CD4-positive, alpha-beta T cell (primary cell): ENCODE measurements around the gene PRKCB. TPM values are rescaled to one million over a fixed set of nuclear protein-coding genes. Genes with fewer than 3 reads are reported as not detected.
A peak's percentile ranks its signal among the peaks of the same experiment; 100 is the strongest.

ENCODE experiments used
- ATAC-seq: fragments of 200-7000 bp; cut with Tn5 transposase; one replicate; pipeline ENCODE4 v1.10.0; 2022; ENCODE audit warnings: mild to moderate bottlenecking; ENCODE audit not compliant: poor library complexity
- CTCF ChIA-PET: fragments of 350-600 bp; sonication (Branson Sonifier 250); formaldehyde crosslinking; loops from one replicate; lab custom pipeline; 2021; ENCODE audit warnings: antibody characterized with exemption, inconsistent platforms; lab: Charles Lee
- POLR2A ChIA-PET: fragments of 350-600 bp; sonication (Branson Sonifier 250); formaldehyde crosslinking; loops from one replicate; lab custom pipeline; 2021; ENCODE audit warnings: antibody characterized with exemption, inconsistent platforms; lab: Charles Lee
- DNase-seq, 14 experiments: peaks; one replicate each; pipeline ENCODE4 v3.0.0-alpha.2; 2013 to 2020; ENCODE audit warnings: mixed read lengths in 2 of 14
- H3K27ac ChIP-seq, 2 donors: one replicate each; pipeline versions ENCODE4 v1.5.1 to v1.7.0; 2013; ENCODE audit warnings: low read length in 2 of 2, low read depth in 1 of 2, mild to moderate bottlenecking in 1 of 2
- H3K27me3 ChIP-seq, 2 experiments: 1 replicate in 1 of 2; 2 replicates in 1 of 2; pipeline versions ENCODE4 v1.6.1 to v1.7.0; 2013; ENCODE audit warnings: low read length in 2 of 2, control low read depth in 1 of 2, mild to moderate bottlenecking in 1 of 2, moderate library complexity in 1 of 2; ENCODE audit not compliant: insufficient read depth in 2 of 2, control insufficient read depth in 1 of 2
- H3K36me3 ChIP-seq: one replicate; pipeline ENCODE4 v1.6.1; 2013; ENCODE audit warnings: low read length, control low read depth; ENCODE audit not compliant: insufficient read depth
- H3K4me1 ChIP-seq: one replicate; pipeline ENCODE4 v1.6.1; 2013; ENCODE audit warnings: low read length, control low read depth; ENCODE audit not compliant: insufficient read depth
- H3K4me3 ChIP-seq: one replicate; pipeline ENCODE4 v1.5.1; 2013; ENCODE audit warnings: mild to moderate bottlenecking, low read length, moderate library complexity
- H3K9me3 ChIP-seq, 2 experiments: 1 replicate in 1 of 2; 2 replicates in 1 of 2; pipeline versions ENCODE4 v1.6.1 to v1.7.0; 2013; ENCODE audit warnings: low read length in 2 of 2, mild to moderate bottlenecking in 2 of 2, control low read depth in 1 of 2, moderate library complexity in 1 of 2; ENCODE audit not compliant: control insufficient read depth in 1 of 2, insufficient read depth in 1 of 2
- H3K27ac Mint-ChIP-seq: one replicate; pipeline ENCODE4 v1.8.0; 2020; ENCODE audit warnings: mixed read lengths
- H3K27me3 Mint-ChIP-seq: one replicate; pipeline ENCODE4 v1.8.0; 2021; ENCODE audit warnings: mixed read lengths
- H3K36me3 Mint-ChIP-seq: one replicate; pipeline ENCODE4 v1.8.0; 2021; ENCODE audit warnings: low read depth, mixed read lengths
- H3K4me1 Mint-ChIP-seq: one replicate; pipeline ENCODE4 v1.8.0; 2021; ENCODE audit warnings: low read depth, mixed read lengths
- H3K4me3 Mint-ChIP-seq: one replicate; pipeline ENCODE4 v1.8.0; 2020; ENCODE audit warnings: mild to moderate bottlenecking, mixed read lengths
- H3K9me3 Mint-ChIP-seq: one replicate; pipeline ENCODE4 v1.8.0; 2020; ENCODE audit warnings: mixed read lengths
- intact Hi-C, 2 experiments: fragments of 100-400 bp; cut with DNase I in 1 of 2; cut with micrococcal nuclease in 1 of 2; formaldehyde crosslinking; loops; one replicate each; pipeline versions ENCODE4 v1.15.1 to v1.9.0; 2023 to 2025; cut with DNase I, micrococcal nuclease
- total RNA-seq, 174 experiments: library from RNA in 2 of 174; stranded (reverse) in 2 of 174; gene quantifications; one replicate each; pipeline ENCODE4 v1.2.3 and lab custom pipeline; 2021 to 2026
- TF ChIP-seq, protein P1 (sequence below): fragments of 200-600 bp; IDR thresholded peaks from one replicate; pipeline ENCODE4 v1.8.0; 2022; ENCODE audit warnings: antibody characterized with exemption, mild to moderate bottlenecking

Gene PRKCB
- total RNA-seq, 2 experiments from 2014 or later = 64.7 TPM

DNA sequence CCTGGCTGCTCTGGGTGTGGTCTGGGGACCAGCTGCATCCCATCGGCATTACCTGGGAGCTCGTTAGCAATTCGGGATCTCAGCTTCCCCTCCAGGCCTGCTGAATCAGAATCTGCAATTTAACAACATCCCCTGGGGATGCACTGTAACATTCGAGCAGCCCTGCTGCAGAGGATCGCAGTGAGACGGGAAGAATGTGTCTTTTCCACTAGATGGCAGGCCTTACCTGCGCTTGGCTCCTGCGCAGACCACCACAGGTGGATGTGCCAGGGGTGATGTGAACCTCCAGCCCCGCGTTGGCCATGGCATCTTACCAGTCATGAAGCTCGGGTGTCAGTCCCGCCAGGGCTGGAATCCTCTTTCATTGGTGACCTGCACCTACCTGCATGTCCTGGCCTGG lies 209.9 kb downstream of the PRKCB start:
- Histone ChIP-seq H3K9me3 (no peaks in the 10 kb centered on the region), H3K27ac (no peak overlapping the region), H3K27me3 (no peaks in the 10 kb centered on the region), H3K36me3 (peaks cover 29% of the 10 kb centered on the region), H3K4me1 (peaks cover 4% of the 10 kb centered on the region), H3K4me3 (no peak overlapping the region)
- H3K27ac Mint-ChIP-seq = no peak overlapping the region
- CTCF ChIA-PET = interaction anchor here (1.4 kb wide), 1 partner anchor 25 kb away, joined by 5 read pairs; no protein-coding TSS in a partner anchor
- ATAC-seq (no peak), DNase-seq (no peak)
- POLR2A ChIA-PET = no interaction called here
- H3K4me3 Mint-ChIP-seq = no peak overlapping the region
- intact Hi-C loops = no loop called here
- H3K4me1 Mint-ChIP-seq = peaks cover 20% of the 10 kb centered on the region
- peaks cover 71% of the 10 kb centered on the region for H3K36me3 Mint-ChIP-seq
- no peaks in the 10 kb centered on the region for H3K27me3 Mint-ChIP-seq
- H3K9me3 Mint-ChIP-seq = no peaks in the 10 kb centered on the region
- TF ChIP-seq, protein P1, sequence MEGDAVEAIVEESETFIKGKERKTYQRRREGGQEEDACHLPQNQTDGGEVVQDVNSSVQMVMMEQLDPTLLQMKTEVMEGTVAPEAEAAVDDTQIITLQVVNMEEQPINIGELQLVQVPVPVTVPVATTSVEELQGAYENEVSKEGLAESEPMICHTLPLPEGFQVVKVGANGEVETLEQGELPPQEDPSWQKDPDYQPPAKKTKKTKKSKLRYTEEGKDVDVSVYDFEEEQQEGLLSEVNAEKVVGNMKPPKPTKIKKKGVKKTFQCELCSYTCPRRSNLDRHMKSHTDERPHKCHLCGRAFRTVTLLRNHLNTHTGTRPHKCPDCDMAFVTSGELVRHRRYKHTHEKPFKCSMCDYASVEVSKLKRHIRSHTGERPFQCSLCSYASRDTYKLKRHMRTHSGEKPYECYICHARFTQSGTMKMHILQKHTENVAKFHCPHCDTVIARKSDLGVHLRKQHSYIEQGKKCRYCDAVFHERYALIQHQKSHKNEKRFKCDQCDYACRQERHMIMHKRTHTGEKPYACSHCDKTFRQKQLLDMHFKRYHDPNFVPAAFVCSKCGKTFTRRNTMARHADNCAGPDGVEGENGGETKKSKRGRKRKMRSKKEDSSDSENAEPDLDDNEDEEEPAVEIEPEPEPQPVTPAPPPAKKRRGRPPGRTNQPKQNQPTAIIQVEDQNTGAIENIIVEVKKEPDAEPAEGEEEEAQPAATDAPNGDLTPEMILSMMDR = no peak

DNA sequence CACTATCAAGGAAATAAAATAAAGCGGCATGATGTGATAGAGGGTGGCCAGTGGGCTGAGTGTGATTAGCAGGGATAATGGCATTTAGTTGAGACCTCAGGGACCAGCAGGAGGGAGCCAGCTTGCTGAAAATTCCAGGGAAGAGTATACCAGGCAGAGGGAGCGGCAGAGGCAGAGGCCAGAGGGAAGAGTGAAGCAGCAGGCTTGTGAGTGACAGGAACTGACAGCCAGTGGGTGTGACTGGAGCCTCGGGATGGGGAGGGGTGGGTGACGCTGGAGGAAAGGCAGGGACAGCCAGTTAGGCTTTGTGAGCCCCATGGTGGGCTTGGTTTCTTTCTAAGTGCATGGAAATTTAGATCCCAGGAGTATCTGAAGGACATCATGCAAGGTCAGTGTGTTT lies 210.7 kb downstream of the PRKCB start:
- no peak overlapping the region for H3K27ac Mint-ChIP-seq
- Histone ChIP-seq H3K27ac (no peak overlapping the region), H3K36me3 (peaks cover 32% of the 10 kb centered on the region), H3K4me1 (peaks cover 4% of the 10 kb centered on the region), H3K4me3 (no peak overlapping the region), H3K9me3 (no peaks in the 10 kb centered on the region), H3K27me3 (no peaks in the 10 kb centered on the region)
- H3K27me3 Mint-ChIP-seq = no peaks in the 10 kb centered on the region
- ATAC-seq (no peak), DNase-seq (no peak)
- peaks cover 75% of the 10 kb centered on the region for H3K36me3 Mint-ChIP-seq
- H3K4me1 Mint-ChIP-seq = peaks cover 20% of the 10 kb centered on the region
- H3K9me3 Mint-ChIP-seq = no peaks in the 10 kb centered on the region
- ChIA-PET CTCF (no interaction called here), POLR2A (no interaction called here)
- TF ChIP-seq, protein P1 = no peak
- intact Hi-C loops = no loop called here
- H3K4me3 Mint-ChIP-seq = no peak overlapping the region

DNA sequence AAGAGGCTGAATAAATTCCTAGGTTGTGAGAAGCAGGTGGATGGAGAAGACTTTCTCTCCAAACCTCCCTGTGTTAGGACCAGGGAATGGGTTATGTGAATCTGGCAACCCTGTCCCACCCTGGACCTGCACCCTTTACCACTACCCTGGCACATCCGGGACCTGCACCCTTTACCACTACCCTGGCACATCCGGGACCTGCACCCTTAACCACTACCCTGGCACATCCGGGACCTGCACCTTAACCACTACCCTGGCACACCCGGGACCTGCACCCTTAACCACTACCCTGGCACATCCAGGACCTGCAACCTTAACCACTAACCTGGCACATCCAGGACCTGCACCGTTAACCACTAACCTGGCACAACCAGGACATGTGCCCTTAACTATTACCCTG lies 213.3 kb downstream of the PRKCB start:
- Histone ChIP-seq H3K4me3 (no peak overlapping the region), H3K27me3 (no peaks in the 10 kb centered on the region), H3K27ac (no peak overlapping the region), H3K9me3 (no peaks in the 10 kb centered on the region), H3K36me3 (peaks cover 30% of the 10 kb centered on the region), H3K4me1 (peaks cover 4% of the 10 kb centered on the region)
- POLR2A ChIA-PET = no interaction called here
- DNase-seq = peak in 1 of 14 experiments; percentile 42
- peaks cover 65% of the 10 kb centered on the region for H3K36me3 Mint-ChIP-seq
- H3K9me3 Mint-ChIP-seq = no peaks in the 10 kb centered on the region
- H3K4me3 Mint-ChIP-seq = no peak overlapping the region
- H3K27ac Mint-ChIP-seq = no peak overlapping the region
- ATAC-seq = no peak
- H3K4me1 Mint-ChIP-seq = peaks cover 19% of the 10 kb centered on the region
- no peaks in the 10 kb centered on the region for H3K27me3 Mint-ChIP-seq
- TF ChIP-seq, protein P1 = no peak
- intact Hi-C loops = no loop called here
- CTCF ChIA-PET = no interaction called here
